GM18867 (cell line): ENCODE results near the gene P2RY8.
"Not testable (repeated sequence)": the region's sequence is repeated elsewhere in the genome, so short reads cannot be mapped to it uniquely, and the experiment has no call there.

Source experiments
- ATAC-seq: cut with Tn5 transposase; IDR thresholded peaks from one replicate; pipeline ENCODE4 v1.9.1; 2021; ENCODE audit warnings: mild to moderate bottlenecking, moderate library complexity; ENCODE audit not compliant: unreplicated experiment

P2RY8 gene, protein sequence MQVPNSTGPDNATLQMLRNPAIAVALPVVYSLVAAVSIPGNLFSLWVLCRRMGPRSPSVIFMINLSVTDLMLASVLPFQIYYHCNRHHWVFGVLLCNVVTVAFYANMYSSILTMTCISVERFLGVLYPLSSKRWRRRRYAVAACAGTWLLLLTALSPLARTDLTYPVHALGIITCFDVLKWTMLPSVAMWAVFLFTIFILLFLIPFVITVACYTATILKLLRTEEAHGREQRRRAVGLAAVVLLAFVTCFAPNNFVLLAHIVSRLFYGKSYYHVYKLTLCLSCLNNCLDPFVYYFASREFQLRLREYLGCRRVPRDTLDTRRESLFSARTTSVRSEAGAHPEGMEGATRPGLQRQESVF

DNA sequence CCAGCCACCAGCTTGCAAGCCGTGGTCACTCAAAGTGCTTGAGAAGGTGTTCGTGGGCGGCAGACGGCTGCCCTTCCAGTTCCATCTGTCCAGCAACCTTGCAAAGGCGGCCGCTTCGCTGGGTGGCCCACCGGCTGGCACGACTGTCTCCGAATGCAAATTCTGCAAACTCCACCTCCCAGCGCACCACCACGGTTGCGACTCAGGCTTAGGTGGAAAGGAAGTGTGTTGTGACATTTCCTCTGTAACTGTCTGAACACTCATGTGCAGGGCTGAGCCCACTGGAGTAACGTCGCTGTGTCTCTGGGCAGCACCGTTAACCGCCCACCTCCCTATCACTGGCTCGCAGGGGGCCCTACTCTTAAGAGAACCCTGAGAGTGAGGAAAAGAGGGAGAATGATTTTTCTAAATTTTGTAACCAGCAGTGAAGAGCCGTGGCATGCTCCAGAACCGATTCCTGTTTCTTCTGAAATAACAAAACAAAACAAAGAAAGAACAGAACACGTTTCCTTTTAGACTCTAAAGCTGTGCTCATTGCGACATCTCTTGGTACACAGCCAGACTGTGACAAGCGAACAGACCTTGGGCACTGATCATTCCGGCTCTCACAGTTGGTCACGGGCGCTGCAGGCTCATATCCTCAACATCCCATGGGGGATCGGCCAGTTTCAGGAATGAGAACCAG is at the start of gene P2RY8:
Gene P2RY8, minus strand, starts transcription at position 155 of the 685 bp plus-strand sequence. CDS start 70,627 bp downstream, outside the sequence.
- ATAC-seq: peak; percentile 72

- no peak for ATAC-seq
These were observed 47.4 kb upstream of the P2RY8 start for GRCh38 chrX:1584237-1585011.

- peak; percentile 84 for ATAC-seq
These were observed 45.9 kb upstream of the P2RY8 start for GRCh38 chrX:1582686-1583437.

- peak; percentile 46 for ATAC-seq
These were observed 44.1 kb upstream of the P2RY8 start for GRCh38 chrX:1581132-1581531.

DNA sequence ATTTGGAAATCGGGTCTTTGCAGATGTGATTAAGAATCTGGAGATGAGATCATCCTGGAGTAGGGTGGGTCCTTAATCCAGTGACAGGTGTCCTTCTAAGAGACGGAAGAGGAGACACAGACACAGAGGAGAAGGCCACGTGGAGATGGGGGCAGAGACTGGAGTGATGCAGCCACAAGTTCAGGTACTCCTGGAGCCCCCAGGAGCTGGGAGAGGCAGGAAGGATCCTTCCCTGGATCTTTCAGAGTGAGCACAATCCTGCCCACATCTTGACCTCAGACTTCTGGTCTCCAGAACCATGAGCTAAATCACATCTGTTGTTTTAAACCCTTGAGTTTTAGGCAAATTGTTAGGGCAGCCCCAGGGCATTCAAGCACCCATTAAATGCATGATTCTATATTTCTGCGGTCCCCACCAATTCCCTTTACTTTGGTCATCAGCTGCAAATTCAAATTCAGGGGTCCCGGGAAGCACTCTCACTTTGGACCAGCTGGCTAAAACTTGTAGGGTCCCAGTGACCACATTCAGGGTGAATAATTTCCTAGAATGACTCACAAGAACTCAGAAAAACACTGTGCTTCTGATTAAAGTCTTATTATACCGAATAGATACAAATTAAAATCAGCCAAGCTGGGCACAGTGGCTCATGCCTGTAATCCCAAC is 41.7 kb upstream of the P2RY8 start:
- ATAC-seq: no peak

GRCh38 chrX:1577845-1578244 is 40.9 kb upstream of the P2RY8 start:
- no peak for ATAC-seq

DNA sequence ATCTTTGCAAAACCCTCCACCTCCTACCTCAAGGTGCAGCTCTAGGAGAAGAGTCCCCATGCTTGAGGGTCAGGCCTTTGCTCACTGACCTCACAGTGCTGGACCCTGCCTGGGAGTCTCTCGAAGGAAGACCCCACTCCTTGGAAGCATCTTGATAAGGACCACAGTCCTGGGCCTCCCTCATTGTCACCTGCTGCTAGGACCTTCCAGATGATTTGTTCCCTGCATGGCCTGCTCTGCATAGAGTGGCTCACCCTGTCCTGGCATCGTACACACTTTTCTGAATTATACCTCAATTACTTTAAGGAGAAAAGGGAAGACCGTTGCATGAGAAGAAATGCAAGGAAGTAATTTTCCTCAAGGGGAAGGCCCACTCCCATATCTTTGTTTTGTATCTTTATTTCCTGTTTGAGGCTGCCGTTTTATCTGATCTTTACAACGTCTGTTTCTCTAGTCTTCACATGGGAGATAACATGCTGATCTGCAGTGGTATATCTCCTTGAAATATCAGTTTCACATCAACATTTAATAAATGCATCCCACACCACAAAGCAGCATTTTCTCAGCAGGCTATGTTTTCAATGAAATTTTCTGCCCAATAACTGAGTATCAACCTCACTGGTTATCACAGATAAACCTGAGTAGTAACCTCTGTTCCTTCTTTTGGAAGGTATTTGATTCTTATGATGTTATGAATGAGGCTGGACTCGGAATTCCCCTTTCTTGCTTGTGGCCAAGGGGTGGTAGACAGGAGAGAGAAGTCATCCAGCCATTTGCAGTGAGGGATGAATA is 39.4 kb upstream of the P2RY8 start:
- ATAC-seq: no peak

- not testable (repeated sequence) for ATAC-seq
These were observed 37.2 kb upstream of the P2RY8 start for GRCh38 chrX:1574181-1574580.

DNA sequence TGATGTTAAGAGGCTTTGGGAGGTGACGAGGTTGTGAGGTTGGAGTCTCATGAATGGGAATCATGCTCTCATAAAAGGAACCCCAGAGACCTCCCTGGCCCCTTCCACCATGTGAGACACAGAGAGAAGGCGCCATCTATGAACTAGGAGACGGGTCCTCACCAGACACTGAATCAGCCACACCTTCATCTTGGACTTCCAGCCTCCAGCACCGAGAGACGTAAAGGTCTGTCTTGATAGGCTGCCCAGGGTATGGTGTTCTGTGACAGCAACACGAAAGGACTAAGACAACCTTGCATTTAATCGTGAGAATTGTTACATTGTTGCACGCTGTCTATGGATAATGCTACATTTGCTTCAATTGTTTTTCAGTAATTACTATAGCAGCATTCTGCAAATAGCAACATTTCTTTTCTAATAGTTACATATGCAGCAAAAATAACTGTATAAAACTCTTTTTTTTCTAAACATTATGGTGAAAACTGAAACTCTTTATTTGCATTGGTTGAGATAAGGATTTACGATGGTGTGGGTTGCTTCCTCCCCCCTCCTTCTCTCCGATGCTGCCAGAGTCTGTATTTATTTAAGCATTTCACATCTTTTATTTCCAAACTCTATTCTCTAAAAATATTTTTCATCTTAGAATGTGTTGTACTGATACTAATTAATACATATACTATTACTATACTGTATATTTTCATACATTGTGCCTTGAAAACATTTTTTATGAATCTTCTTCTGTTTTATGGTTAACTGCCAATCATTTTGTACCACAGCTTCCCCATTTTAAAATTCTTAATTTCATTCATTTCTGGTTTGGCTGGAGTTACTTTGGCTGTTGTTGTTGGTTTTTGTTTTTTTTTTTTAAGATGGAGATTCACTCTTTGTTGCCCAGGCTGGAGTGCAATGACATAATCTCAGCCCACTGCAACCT is 28.0 kb upstream of the P2RY8 start:
- ATAC-seq: peak; percentile 68

- not testable (repeated sequence) for ATAC-seq
These were observed 27.1 kb upstream of the P2RY8 start for GRCh38 chrX:1564077-1564476.

DNA sequence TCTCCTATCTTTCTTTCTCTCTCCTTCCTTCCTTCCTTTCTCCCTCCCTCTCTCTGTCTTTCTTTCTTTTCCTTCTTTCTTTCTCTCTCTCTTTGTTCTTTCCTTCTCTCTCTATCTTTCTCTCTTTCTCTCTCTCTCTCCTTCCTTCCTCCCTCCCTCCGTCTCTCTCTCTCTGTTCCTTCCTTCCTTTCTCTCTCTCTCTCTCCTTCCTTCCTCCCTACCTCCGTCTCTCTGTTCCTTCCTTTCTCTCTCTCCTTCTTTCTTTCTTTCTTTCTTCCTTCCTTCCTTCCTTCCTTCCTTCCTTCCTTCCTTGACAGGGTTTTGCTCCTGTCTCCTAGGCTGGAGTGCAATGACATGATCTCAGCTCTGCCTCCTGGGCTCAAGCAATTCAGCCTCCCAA is 24.2 kb upstream of the P2RY8 start:
- no peak for ATAC-seq

GRCh38 chrX:1558761-1559468 is 21.9 kb upstream of the P2RY8 start:
- no peak for ATAC-seq

DNA sequence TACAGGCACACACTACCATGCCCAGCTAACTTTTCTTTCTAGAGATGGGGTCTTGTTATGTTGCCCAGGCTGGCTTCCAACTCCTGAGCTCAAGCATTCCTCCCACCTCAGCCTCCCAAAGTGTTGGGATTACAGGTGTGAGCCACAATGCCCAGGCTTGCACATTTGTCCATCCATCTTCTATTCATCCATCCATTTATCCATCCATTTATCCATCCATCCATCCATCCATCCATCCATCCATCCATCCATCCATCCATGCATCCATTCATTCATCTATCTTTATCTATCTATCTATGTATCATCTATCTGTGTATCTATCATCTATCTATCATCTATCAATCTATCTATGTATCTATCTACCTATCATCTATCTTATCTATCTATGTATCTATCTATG is 20.5 kb upstream of the P2RY8 start:
- ATAC-seq: not testable (repeated sequence)

- ATAC-seq: no peak
These were observed 18.4 kb upstream of the P2RY8 start for GRCh38 chrX:1555370-1555769.

- ATAC-seq: peak; percentile 65
These were observed 17.7 kb upstream of the P2RY8 start for GRCh38 chrX:1554469-1555210.

GRCh38 chrX:1551959-1552546 is 15.1 kb upstream of the P2RY8 start:
- no peak for ATAC-seq
